SK-N-SH treated with all-trans-retinoic acid at 6 μM for 48 hours (cell line): ENCODE measurements around the gene CIAPIN1.
A peak's percentile ranks its signal among the peaks of the same experiment; 100 is the strongest.

Source experiments
- ATAC-seq: fragments of 200-7000 bp; cut with Tn5 transposase; 3 replicates; pipeline ENCODE4 v1.9.1; 2020; ENCODE audit warnings: mild to moderate bottlenecking, moderate library complexity
- ARNTL ChIP-seq: fragments of 450-650 bp; formaldehyde crosslinking; IDR thresholded peaks from 2 replicates; pipeline ENCODE4 v1.5.0; 2020; ENCODE audit warnings: low read depth, mild to moderate bottlenecking, moderate library complexity, borderline replicate concordance
- CSDC2 ChIP-seq: fragments of 250-450 bp; sonication (Bioruptor Pico); IDR thresholded peaks from 2 replicates; pipeline ENCODE4 v1.5.0; 2020; ENCODE audit warnings: mild to moderate bottlenecking, moderate library complexity
- ESRRG ChIP-seq: fragments of 250-450 bp; sonication (Bioruptor Pico); IDR thresholded peaks from 2 replicates; pipeline ENCODE4 v1.6.1; 2021; ENCODE audit warnings: mild to moderate bottlenecking
- GLIS3 ChIP-seq: fragments of 250-450 bp; sonication (Bioruptor Pico); IDR thresholded peaks from 2 replicates; pipeline ENCODE4 v1.5.0; 2020; ENCODE audit warnings: mild to moderate bottlenecking, moderate library complexity
- ISL1 ChIP-seq: fragments of 250-450 bp; sonication (Bioruptor Pico); IDR thresholded peaks from 2 replicates; pipeline ENCODE4 v2.1.2; 2022; ENCODE audit warnings: mild to moderate bottlenecking, moderate library complexity
- PPARA ChIP-seq: fragments of 250-450 bp; sonication (Bioruptor Pico); IDR thresholded peaks from 2 replicates; pipeline ENCODE4 v1.5.0; 2020; ENCODE audit warnings: mild to moderate bottlenecking, borderline replicate concordance
- RARB ChIP-seq: fragments of 250-450 bp; sonication (Bioruptor Pico); IDR thresholded peaks from 2 replicates; pipeline ENCODE4 v1.8.0; 2021; ENCODE audit warnings: mild to moderate bottlenecking, moderate library complexity
- TOX ChIP-seq: fragments of 250-450 bp; sonication (Bioruptor Pico); IDR thresholded peaks from 2 replicates; pipeline ENCODE4 v1.8.0; 2021; ENCODE audit warnings: mild to moderate bottlenecking, moderate library complexity, borderline replicate concordance
- TSHZ2 ChIP-seq: fragments of 250-450 bp; sonication (Bioruptor Pico); IDR thresholded peaks from 2 replicates; pipeline ENCODE4 v1.5.0; 2020; ENCODE audit warnings: mild to moderate bottlenecking, moderate library complexity
- ZC3H10 ChIP-seq: fragments of 250-450 bp; sonication (Bioruptor Pico); IDR thresholded peaks from 2 replicates; pipeline ENCODE4 v1.5.1; 2021; ENCODE audit warnings: mild to moderate bottlenecking, moderate library complexity
- ZFP3 ChIP-seq: fragments of 250-450 bp; sonication (Bioruptor Pico); IDR thresholded peaks from 2 replicates; pipeline ENCODE4 v1.5.0; 2020; ENCODE audit warnings: mild to moderate bottlenecking, moderate library complexity
- ZFP30 ChIP-seq: fragments of 450-650 bp; formaldehyde crosslinking; IDR thresholded peaks from 2 replicates; pipeline ENCODE4 v1.5.0; 2022; ENCODE audit warnings: mild to moderate bottlenecking, moderate library complexity
- ZNF565 ChIP-seq: fragments of 450-650 bp; formaldehyde crosslinking; conservative IDR thresholded peaks from 2 replicates; pipeline ENCODE4 v1.5.0; 2020; ENCODE audit warnings: low read depth, mild to moderate bottlenecking, moderate library complexity
- ZNF70 ChIP-seq: fragments of 450-650 bp; formaldehyde crosslinking; IDR thresholded peaks from 2 replicates; pipeline ENCODE4 v1.5.0; 2020; ENCODE audit warnings: mild to moderate bottlenecking, moderate library complexity
- ZNF8 ChIP-seq: fragments of 450-650 bp; formaldehyde crosslinking; IDR thresholded peaks from 2 replicates; pipeline ENCODE4 v1.5.0; 2020; ENCODE audit warnings: mild to moderate bottlenecking, moderate library complexity
- TF ChIP-seq, protein P1 (sequence below): fragments of 250-450 bp; sonication (Bioruptor Pico); IDR thresholded peaks from 2 replicates; pipeline ENCODE4 v1.8.0; 2020; ENCODE audit warnings: mild to moderate bottlenecking, moderate library complexity, borderline replicate concordance
- TF ChIP-seq, protein P2 (sequence below): fragments of 250-450 bp; sonication (Bioruptor Pico); IDR thresholded peaks from 2 replicates; pipeline ENCODE4 v1.5.1; 2021; ENCODE audit warnings: mild to moderate bottlenecking, moderate library complexity
- TF ChIP-seq, protein P3 (sequence below): fragments of 250-450 bp; sonication (Bioruptor Pico); IDR thresholded peaks from 2 replicates; pipeline ENCODE4 v1.5.1; 2020; ENCODE audit warnings: low read depth, mild to moderate bottlenecking, moderate library complexity

CIAPIN1 gene

GRCh38 chr16:57469046-57469445, 21.9 kb upstream of the CIAPIN1 start (continued):
- TF ChIP-seq, protein P1, sequence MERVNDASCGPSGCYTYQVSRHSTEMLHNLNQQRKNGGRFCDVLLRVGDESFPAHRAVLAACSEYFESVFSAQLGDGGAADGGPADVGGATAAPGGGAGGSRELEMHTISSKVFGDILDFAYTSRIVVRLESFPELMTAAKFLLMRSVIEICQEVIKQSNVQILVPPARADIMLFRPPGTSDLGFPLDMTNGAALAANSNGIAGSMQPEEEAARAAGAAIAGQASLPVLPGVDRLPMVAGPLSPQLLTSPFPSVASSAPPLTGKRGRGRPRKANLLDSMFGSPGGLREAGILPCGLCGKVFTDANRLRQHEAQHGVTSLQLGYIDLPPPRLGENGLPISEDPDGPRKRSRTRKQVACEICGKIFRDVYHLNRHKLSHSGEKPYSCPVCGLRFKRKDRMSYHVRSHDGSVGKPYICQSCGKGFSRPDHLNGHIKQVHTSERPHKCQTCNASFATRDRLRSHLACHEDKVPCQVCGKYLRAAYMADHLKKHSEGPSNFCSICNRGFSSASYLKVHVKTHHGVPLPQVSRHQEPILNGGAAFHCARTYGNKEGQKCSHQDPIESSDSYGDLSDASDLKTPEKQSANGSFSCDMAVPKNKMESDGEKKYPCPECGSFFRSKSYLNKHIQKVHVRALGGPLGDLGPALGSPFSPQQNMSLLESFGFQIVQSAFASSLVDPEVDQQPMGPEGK (CRISPR knock-in tag) = no peak
- TF ChIP-seq ZNF8 (CRISPR knock-in tag) (no peak), ZFP3 (CRISPR knock-in tag) (no peak), ESRRG (CRISPR knock-in tag) (no peak)
- TF ChIP-seq, protein P2, sequence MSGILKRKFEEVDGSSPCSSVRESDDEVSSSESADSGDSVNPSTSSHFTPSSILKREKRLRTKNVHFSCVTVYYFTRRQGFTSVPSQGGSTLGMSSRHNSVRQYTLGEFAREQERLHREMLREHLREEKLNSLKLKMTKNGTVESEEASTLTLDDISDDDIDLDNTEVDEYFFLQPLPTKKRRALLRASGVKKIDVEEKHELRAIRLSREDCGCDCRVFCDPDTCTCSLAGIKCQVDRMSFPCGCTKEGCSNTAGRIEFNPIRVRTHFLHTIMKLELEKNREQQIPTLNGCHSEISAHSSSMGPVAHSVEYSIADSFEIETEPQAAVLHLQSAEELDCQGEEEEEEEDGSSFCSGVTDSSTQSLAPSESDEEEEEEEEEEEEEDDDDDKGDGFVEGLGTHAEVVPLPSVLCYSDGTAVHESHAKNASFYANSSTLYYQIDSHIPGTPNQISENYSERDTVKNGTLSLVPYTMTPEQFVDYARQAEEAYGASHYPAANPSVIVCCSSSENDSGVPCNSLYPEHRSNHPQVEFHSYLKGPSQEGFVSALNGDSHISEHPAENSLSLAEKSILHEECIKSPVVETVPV (CRISPR knock-in tag) = no peak

DNA sequence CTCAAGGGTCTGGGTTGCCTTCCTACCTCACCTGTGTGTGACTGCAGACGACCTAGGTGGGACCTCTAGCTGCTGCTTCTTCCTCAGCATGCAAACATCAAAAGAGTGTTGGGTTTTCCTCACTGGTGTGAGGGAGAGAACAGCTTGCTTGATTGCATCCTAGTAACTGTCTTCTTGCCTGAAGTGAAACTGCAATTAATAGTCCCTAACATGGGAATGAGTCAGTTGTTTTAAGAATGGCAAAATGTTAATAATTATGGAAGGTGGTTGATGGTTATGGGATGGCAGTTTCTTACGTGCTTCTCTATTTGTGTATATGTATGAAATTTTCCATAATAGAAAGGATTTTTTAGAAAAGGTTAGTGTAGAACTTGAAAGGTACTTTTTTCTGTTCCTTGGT, 21.2 kb upstream of the CIAPIN1 start:
- ATAC-seq = no peak
- TF ChIP-seq ISL1 (CRISPR knock-in tag) = no peak

DNA sequence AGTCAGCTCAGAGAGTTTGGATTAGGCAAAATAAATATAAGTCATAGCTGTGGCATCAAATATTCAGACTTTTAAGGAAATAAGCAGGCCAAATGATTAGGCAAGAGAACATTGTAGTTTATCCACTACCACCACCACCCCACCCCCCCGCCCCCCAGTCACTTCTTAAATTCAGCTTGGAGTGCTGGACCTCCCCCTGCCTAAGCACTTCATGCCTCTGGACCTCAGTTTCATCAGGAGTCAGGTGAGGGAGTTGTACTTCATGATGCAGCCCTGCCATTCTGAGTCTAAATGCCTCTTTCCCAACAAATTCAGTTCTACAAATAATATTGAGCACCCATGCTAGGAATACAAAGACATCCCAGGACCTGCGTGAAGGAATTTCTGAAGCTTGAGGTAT, 17.3 kb upstream of the CIAPIN1 start:
- TF ChIP-seq ZFP3 (CRISPR knock-in tag) (no peak), ZNF8 (CRISPR knock-in tag) (no peak), RARB (CRISPR knock-in tag) (no peak), ZC3H10 (CRISPR knock-in tag) (no peak), PPARA (no peak), CSDC2 (CRISPR knock-in tag) (no peak), GLIS3 (no peak), ZNF70 (CRISPR knock-in tag) (no peak), ISL1 (CRISPR knock-in tag) (no peak), ARNTL (CRISPR knock-in tag) (no peak)
- TF ChIP-seq, protein P3, sequence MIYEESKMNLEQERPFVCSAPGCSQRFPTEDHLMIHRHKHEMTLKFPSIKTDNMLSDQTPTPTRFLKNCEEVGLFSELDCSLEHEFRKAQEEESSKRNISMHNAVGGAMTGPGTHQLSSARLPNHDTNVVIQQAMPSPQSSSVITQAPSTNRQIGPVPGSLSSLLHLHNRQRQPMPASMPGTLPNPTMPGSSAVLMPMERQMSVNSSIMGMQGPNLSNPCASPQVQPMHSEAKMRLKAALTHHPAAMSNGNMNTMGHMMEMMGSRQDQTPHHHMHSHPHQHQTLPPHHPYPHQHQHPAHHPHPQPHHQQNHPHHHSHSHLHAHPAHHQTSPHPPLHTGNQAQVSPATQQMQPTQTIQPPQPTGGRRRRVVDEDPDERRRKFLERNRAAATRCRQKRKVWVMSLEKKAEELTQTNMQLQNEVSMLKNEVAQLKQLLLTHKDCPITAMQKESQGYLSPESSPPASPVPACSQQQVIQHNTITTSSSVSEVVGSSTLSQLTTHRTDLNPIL (CRISPR knock-in tag) = no peak
- TF ChIP-seq, protein P1 (CRISPR knock-in tag) = no peak
- TF ChIP-seq, protein P2 (CRISPR knock-in tag) = no peak

GRCh38 chr16:57462978-57463362, 15.8 kb upstream of the CIAPIN1 start:
- peak; percentile 78 for ATAC-seq
- no peak for TF ChIP-seq TOX (CRISPR knock-in tag)
- TF ChIP-seq, protein P1 (CRISPR knock-in tag) = no peak
- TF ChIP-seq ZNF565 = no peak
- no peak for TF ChIP-seq ZNF8 (CRISPR knock-in tag)
- no peak for TF ChIP-seq ZNF70 (CRISPR knock-in tag)
- TF ChIP-seq PPARA = no peak
- TF ChIP-seq TSHZ2 = no peak
- TF ChIP-seq ESRRG (CRISPR knock-in tag) = no peak
- TF ChIP-seq ZFP30 (CRISPR knock-in tag) = no peak
- TF ChIP-seq ZC3H10 (CRISPR knock-in tag) = no peak
- TF ChIP-seq ISL1 (CRISPR knock-in tag) = no peak

More for the DNA sequence above, 17.3 kb upstream of the CIAPIN1 start:
- ATAC-seq = no peak
